GM19452 (cell line): Measurements from ENCODE around the gene CCDC85C.

Experiments
- ATAC-seq: cut with Tn5 transposase; IDR thresholded peaks from one replicate; pipeline ENCODE4 v1.9.1; 2021; ENCODE audit not compliant: unreplicated experiment

The CCDC85C gene

GRCh38 chr14:99632410-99633035 is 28.5 kb upstream of the CCDC85C start:
- no peak for ATAC-seq

DNA sequence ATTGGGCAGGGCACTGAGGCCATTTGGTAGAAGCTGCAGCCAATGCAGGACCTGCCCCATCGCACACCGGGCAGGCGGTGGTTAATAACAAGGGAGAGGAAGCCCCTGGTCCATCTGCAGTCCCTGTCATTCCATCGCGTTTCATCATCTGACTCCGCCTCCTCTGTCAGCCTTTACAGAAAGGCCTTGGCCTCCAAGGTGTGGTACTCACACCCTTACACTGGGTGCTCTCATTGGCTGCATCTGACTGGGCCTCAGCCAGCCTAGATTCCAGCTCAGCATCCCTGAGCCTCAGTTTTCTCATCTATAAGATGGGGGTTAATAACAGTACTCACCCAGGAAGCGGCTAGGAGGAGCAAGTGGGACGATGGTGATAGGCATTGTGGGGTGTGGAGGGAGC is 26.2 kb upstream of the CCDC85C start:
- ATAC-seq: no peak

- ATAC-seq: peak; percentile 82
These were observed 25.0 kb upstream of the CCDC85C start for GRCh38 chr14:99628887-99629618.

GRCh38 chr14:99627510-99628381 is 23.7 kb upstream of the CCDC85C start:
- no peak for ATAC-seq

- no peak for ATAC-seq
These were observed 23.1 kb upstream of the CCDC85C start for GRCh38 chr14:99627100-99627499.

DNA sequence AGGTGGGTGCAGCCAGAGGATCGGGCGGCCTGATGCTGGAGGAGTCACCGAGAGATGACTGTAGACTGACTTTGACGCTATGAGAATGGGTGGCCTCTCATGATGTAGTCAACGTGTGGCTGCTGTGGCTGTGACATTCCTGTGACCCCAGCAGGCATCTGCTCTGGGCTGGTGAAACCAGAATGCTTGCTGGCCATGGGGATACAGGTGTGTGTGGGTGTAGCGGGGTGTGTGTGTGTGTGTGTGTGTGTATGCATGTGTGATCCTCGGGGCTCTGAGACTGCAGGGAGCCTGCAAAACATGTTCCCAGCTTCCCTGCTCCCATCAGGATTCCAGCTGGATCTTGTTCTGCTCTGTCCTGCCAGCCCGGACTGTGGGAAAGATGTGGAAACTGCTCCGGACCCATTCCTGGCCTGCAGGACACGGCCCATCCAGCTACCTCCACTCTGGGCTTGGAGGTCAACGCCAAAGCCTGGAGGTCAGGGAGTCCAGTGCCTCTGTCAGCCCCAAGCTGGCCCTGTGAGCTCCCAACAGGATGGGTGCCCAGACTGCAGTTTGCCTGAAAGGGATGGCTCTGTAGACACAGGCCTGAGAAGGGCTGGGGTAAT is 22.1 kb upstream of the CCDC85C start:
- ATAC-seq: no peak

GRCh38 chr14:99625476-99625875 is 21.5 kb upstream of the CCDC85C start:
- ATAC-seq: no peak

DNA sequence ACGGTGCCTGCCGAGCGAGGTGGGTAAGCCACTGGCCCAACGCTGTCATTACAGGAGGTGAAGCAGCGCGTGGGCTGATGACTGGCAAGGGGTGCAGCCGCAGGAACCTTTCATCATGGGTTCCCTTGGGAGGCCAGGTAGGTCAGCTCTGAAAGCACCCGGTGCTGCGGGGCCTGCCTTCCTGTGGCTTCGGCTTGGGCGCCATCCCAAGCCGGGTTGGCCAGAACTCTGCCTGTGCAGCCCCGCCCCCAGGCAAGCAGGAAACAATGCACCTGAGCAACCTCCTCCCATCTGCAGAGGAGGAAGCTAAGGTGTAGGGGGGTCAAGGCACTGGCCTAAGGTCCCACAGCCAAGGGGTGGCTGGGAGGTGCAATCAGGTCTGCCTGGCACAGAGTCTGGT is 21.0 kb upstream of the CCDC85C start:
- ATAC-seq: no peak

DNA sequence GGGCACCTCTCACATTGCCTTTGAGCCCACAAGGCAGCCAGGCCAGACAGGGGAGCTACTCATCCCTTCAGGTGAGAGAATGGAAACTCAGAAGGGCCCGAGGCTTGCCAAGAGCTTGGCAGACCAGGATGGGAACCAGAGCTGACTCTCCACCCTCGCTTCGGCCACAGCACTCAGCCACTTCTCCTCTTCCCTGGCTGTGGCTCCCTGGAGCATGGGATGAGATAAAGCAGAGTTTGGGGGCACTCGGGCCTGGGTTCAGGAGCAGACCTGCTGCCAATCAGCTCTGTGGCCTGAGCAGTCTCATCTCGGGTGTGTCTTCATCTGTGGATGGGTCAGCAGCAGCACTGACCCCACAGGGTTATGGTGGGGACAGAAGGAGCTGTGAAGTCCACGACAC is 20.0 kb upstream of the CCDC85C start:
- ATAC-seq: no peak

DNA sequence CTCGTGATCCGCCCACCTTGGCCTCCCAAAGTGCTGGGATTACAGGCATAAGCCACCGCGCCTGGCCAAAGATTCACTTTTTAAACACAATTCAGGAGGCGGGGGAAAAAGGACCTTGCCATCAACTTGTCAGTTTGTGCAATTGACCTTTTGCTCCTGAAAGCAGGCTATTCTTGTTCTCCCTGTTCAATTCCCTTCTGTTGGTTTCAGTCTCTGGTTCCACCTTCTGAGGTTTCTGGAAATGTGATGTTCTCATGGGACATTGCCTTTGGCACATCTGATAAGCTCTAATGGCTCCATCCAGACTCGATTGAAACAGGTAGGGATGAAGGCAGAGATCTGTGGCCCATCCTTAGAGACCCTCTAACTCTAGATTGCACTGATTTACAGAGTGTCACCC is 17.9 kb upstream of the CCDC85C start:
- no peak for ATAC-seq

- no peak for ATAC-seq
These were observed 16.1 kb upstream of the CCDC85C start for GRCh38 chr14:99619835-99620834.

DNA sequence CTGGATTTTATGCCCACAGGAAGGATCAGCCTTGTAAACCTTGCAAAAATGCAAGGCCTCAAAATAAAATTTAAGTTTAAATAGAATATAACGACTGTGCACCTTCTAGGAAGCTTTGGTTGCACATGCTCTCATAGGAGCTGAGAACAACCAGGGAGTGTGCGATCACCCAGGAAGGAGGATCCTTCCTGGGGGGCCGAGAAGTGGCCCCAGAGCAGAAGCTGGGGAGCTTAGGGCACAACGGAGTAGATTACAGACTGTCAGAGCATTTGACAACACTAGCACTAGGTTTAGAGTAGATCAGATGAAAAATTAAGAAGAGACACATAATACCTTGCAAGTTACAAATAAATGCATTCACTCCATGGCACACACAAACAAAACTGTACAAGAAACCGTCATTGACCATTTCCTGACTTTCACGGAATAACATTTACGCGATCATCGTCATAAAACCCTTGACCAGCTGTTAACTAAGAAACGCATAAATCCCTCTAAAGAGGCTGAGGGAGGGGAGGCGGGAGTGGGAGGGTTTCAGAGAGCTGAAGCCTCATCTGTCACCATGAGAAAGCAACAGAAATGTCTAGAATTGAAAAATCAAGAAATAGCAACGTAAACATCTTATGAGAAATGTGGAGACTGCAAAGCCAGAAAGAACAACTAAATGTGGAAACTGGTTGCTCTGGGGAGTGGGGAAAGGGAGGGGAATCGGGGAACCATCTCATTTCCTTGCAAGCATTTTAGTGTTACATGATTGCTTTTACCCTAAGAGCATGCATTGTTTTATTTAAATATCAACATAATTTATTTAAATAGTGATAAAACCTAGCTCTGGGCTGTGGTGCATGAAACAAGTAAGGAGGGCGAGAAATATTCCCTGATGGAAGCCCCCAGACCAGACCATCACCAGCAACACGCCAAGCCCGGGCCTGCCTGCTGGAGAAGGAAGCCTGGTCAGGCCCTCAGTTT is 13.1 kb upstream of the CCDC85C start:
- ATAC-seq: no peak

DNA sequence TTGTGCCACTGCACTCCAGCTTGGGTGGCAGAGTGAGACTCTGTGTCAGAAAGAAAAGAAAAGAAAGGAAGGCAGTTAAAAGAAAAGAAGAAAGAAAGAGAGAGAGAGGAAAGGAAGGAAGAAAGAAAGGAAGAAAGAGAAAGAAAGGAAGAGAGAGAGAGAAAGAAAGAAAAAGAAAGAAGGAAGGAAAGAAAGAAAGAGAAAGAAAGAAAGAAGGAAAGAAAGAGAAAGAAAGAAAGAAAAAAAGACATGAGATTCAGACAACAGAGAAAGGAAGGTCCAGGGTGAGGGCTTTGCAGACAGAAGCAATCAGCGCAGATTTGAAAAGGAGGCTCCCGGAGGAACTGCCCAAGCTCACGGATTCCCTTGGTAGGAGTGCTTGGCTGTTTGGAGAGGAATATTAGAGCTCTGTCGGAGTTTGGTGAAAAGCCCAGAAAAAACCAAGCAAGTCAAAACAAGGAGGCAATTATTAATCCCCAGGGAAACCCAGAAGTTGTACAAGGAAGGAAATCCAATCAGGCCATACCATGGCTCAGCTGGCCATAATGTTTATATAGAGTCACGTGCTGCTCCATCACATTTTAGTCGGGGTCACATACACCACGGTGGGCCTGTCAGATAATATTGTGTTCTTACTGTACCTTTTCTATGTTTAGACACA is 11.6 kb upstream of the CCDC85C start:
- no peak for ATAC-seq

DNA sequence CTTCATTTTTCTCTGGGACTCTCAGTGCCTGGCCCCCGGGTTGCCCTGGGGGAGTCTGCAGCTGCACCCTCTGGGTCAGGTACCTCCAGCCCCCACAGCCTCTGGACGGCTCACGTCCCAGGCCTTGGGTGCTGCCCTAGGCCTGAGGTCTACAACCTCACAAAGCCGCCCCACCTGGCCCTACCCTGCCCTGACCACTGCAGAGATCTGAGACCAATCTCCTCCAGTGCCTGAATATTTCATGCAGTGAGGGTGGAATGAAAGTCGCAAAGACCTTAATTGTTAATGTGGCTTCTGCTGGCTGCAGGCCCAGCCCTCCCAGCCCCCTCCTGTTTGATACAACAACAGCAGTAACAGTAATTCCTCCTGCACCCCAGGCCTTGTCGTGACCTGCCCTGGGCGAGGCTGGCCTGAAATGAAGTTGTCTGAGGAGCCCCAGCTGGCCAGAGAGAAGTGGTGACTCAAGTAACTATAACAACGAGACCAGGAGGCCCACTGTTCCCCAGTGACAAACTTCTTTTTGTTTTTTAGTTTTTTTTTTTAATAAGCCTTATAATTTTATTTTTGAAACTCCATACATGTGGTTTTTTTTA is 8.8 kb upstream of the CCDC85C start:
- ATAC-seq: no peak

DNA sequence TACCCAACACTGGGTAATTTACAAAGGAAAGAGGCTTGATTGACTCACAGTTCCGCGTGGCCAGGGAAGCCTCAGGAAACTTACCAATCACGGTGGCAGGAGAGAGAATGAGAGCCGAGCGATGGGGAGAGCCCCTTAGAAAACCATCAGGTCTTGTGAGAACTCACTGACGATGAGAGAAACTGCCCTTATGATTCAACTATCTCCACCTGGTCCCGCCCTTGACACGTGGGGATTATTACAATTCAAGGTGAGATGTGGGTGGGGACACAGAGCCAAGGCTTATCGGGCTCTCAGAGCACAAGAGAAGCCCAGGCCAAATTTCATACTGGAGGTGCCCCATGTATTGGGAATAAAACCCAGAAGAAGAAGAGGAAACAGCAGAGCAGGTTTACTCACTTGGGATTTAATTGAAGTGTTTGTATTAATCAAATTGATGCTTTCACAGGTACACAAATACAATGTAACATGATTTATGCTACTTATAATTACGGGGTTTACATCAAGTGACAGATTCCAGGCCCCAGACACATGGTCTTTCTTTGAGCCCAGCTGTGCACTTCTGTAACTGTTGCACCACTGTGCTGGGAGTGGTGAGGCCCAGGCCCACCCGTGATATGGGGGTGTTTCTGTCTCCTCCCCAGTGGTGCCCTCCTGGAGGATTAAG is 8.2 kb upstream of the CCDC85C start:
- no peak for ATAC-seq

GRCh38 chr14:99611646-99612045 is 7.6 kb upstream of the CCDC85C start:
- no peak for ATAC-seq
